HepG2 (cell line): Measurements from ENCODE around the gene SAMM50. TPM values are rescaled to one million over a fixed set of nuclear protein-coding genes. Genes with fewer than 3 reads are reported as not detected.

Source experiments
- ATF5 ChIP-seq: sonication (generic); formaldehyde crosslinking; IDR thresholded peaks from 2 replicates; pipeline ENCODE4 v1.4.0; 2020; ENCODE audit warnings: mild to moderate bottlenecking, low read depth, missing genetic modification reagents
- CENPBD1 ChIP-seq: sonication (generic); formaldehyde crosslinking; IDR thresholded peaks from 2 replicates; pipeline ENCODE4 v1.8.0; 2022; ENCODE audit warnings: missing genetic modification reagents, low read depth, mild to moderate bottlenecking, borderline replicate concordance
- DPF2 ChIP-seq: sonication (generic); formaldehyde crosslinking; IDR thresholded peaks from 2 replicates; pipeline ENCODE4 v1.4.0; 2020; ENCODE audit warnings: mild to moderate bottlenecking, low read depth, missing genetic modification reagents, borderline replicate concordance
- ERF ChIP-seq: IDR thresholded peaks from 2 replicates; pipeline ENCODE4 v1.6.1; 2018; ENCODE audit warnings: missing biosample characterization, missing genetic modification reagents
- MBD4 ChIP-seq: IDR thresholded peaks from 2 replicates; pipeline ENCODE4 v1.6.1; 2012; ENCODE audit warnings: low read length, inconsistent platforms, borderline replicate concordance
- PAF1 ChIP-seq: IDR thresholded peaks from 2 replicates; pipeline ENCODE4 v1.6.1; 2016; ENCODE audit warnings: missing genetic modification reagents, missing compliant biosample characterization
- PRDM15 ChIP-seq: sonication (generic); formaldehyde crosslinking; IDR thresholded peaks from 2 replicates; pipeline ENCODE4 v1.4.0; 2020; ENCODE audit warnings: missing genetic modification reagents
- SNAPC2 ChIP-seq: sonication (generic); formaldehyde crosslinking; IDR thresholded peaks from 2 replicates; pipeline ENCODE4 v1.8.1; 2022; ENCODE audit warnings: mild to moderate bottlenecking, missing genetic modification reagents
- YY1 ChIP-seq: IDR thresholded peaks from 2 replicates; pipeline ENCODE4 v1.6.1; 2011; ENCODE audit warnings: low read length, low read depth, moderate library complexity, mild to moderate bottlenecking; ENCODE audit not compliant: insufficient read depth, insufficient replicate concordance
- ZBTB2 ChIP-seq: sonication (generic); formaldehyde crosslinking; IDR thresholded peaks from 2 replicates; pipeline ENCODE4 v1.8.0; 2022; ENCODE audit warnings: low read depth, missing genetic modification reagents
- ZBTB46 ChIP-seq: sonication (generic); formaldehyde crosslinking; IDR thresholded peaks from 2 replicates; pipeline ENCODE4 v1.4.0; 2020; ENCODE audit warnings: mild to moderate bottlenecking, missing genetic modification reagents, borderline replicate concordance
- ZNF274 ChIP-seq: sonication (generic); formaldehyde crosslinking; IDR thresholded peaks from 2 replicates; pipeline ENCODE4 v1.5.1; 2020; ENCODE audit warnings: mild to moderate bottlenecking, missing genetic modification reagents
- ZNF280D ChIP-seq: sonication (generic); formaldehyde crosslinking; IDR thresholded peaks from 2 replicates; pipeline ENCODE4 v1.5.1; 2020; ENCODE audit warnings: mild to moderate bottlenecking, missing genetic modification reagents
- ZNF546 ChIP-seq: sonication (generic); formaldehyde crosslinking; conservative IDR thresholded peaks from 2 replicates; pipeline ENCODE4 v1.8.1; 2023; ENCODE audit warnings: mild to moderate bottlenecking, missing genetic modification reagents
- ZNF547 ChIP-seq: sonication (generic); formaldehyde crosslinking; IDR thresholded peaks from 2 replicates; pipeline ENCODE4 v1.5.1; 2020; ENCODE audit warnings: mild to moderate bottlenecking, missing genetic modification reagents
- ZNF562 ChIP-seq: sonication (generic); formaldehyde crosslinking; IDR thresholded peaks from 2 replicates; pipeline ENCODE4 v1.8.0; 2022; ENCODE audit warnings: missing genetic modification reagents, borderline replicate concordance
- polyA plus RNA-seq, 8 experiments: library from polyadenylated mRNA; depleted of rRNA in 3 of 8; stranded (reverse) in 7 of 8; unstranded in 1 of 8; fragments of >200 nt; fragmentation: Illumina TruSeq in 4 of 8; extraction: Trizol in 4 of 8; gene quantifications; 2 replicates each; pipeline versions ENCODE4 v1.2.1 to v1.2.3, GENCODE V29; 2011 to 2016; ENCODE audit warnings: low read depth in 4 of 8, missing spikeins in 1 of 8, mixed read lengths in 1 of 8; ENCODE audit not compliant: insufficient read depth in 1 of 8
- total RNA-seq, 5 experiments: library from RNA; depleted of rRNA; stranded (reverse); fragments of >200 nt; fragmentation: Illumina TruSeq; extraction: Trizol; gene quantifications; 2 replicates each; pipeline ENCODE4 v1.2.3, GENCODE V29; 2016; ENCODE audit warnings: low read depth in 1 of 5

Gene SAMM50
- total and polyA plus RNA-seq, 2 of the 13 experiments (the other 11 are each of a cell fraction or from before 2014, with no cell fraction given): 34.7 to 63.4 TPM

GRCh38 chr22:43925433-43926348 is 29.6 kb upstream of the SAMM50 start (continued):
- TF ChIP-seq ZBTB46 (no peak), ZNF547 (CRISPR knock-in tag) (no peak), YY1 (peak; percentile 57), SNAPC2 (CRISPR knock-in tag) (no peak), MBD4 (no peak), ERF (peak; percentile 63), ZNF280D (CRISPR knock-in tag) (0 out of 2 replicates have a peak, but pooled peaks have one; percentile 20), DPF2 (peak; percentile 64; the same call in 1 of the 2 replicates), ZNF546 (CRISPR knock-in tag) (no peak), ATF5 (CRISPR knock-in tag) (no peak), CENPBD1 (CRISPR knock-in tag) (no peak), PRDM15 (CRISPR knock-in tag) (peak; percentile 96), ZBTB2 (no peak), ZNF274 (CRISPR knock-in tag) (no peak; the same call in 1 of the 2 replicates), PAF1 (CRISPR knock-in tag) (no peak), ZNF562 (CRISPR knock-in tag) (no peak)
